ENCODE measurements around the gene HSPD1.

HSPD1 gene

GRCh38 chr2:197437380-197437779 is 62.3 kb downstream of the HSPD1 start:
- no peak for DNase-seq (ENCODE audit: low read depth, low spot score)
